Sciatic nerve (tissue), 2 donors: ENCODE measurements around the gene SERPINA1. TPM values are rescaled to one million over a fixed set of nuclear protein-coding genes. Genes with fewer than 3 reads are reported as not detected.
A peak's percentile ranks its signal among the peaks of the same experiment; 100 is the strongest.

Source experiments
- ATAC-seq: fragments of 200-7000 bp; cut with Tn5 transposase; one replicate; pipeline ENCODE4 v1.9.1; 2020; ENCODE audit warnings: mild to moderate bottlenecking, moderate library complexity
- DNase-seq: peaks from one replicate; pipeline ENCODE4 v3.0.0-alpha.2; 2020; ENCODE audit warnings: low spot score
- intact Hi-C: fragments of 100-400 bp; cut with DNase I; formaldehyde crosslinking; loops from one replicate; pipeline ENCODE4 v1.14.2; 2022
- total RNA-seq: library from RNA; stranded (reverse); fragmentation: NEBNext Ultra II Directional; extraction: Animal tissue kit (Norgen Biotek cat#: 25700); gene quantifications from one replicate; pipeline ENCODE4 v1.2.1, GENCODE V29; 2021
- donor health status: DM: no; HTN: no; CAD: no.
- donor health status: DM: no; HTN: no; CAD: no.

SERPINA1 gene
- total RNA-seq, 1 donor from 2014 or later: 28.5 TPM

DNA sequence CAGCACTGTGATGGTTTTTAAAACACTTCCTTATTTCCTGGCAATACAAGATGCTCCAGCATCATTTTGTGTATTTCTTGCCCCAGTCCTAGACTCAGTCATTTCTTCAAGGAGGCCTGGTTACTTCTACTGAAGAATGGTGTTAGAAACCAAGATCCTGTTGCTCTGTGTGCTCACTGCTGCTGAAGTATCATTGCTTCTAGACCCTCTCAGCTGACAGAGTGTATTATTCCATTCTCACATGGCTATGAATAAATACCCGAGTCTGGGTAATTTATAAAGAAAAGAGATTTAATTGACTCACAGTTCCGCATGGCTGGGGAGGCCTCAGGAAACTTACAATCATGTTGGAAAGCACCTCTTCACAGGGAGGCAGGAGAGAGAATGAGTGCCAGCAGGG, 50.4 kb downstream of the SERPINA1 start:
- intact Hi-C loops: no loop called here
- no peak for DNase-seq
- ATAC-seq: no peak

DNA sequence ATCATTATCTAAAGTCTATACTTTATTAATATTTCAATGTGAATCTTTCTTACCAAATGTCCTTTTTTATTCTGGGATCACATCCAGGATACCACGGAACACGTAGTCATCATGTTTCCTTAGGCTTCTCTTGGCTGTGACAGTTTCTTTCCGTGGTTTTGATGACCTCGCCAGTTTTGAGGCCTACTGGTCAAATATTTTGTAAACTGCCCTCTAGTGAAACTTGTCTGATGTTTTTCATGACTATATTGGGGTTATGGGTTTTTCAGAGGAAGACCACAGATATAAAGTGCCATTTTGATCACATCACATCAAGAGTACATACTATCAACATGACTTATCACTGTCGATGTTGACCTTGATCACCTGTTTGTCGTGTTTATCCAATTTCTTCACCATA, 51.1 kb downstream of the SERPINA1 start:
- DNase-seq (no peak), ATAC-seq (no peak)
- intact Hi-C loops: no loop called here

DNA sequence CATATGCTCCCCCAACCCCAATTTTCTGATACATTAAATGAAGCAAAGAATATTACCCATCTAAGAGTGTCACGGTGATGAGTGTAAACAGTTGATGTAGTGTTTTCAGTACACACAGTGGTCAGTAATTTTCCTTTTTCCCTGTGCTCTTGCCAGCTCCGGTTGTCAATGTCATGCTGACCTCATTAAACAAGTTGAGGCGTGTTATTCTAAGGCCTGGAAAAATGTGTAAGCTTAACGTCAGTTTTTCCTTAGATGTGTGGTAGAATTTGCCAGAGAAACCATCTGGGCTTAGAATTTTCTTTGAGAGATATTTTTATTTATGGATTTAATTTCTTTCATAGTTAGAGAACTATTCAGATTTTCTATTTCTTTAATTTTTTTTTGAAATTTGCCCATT, 53.5 kb downstream of the SERPINA1 start:
- intact Hi-C loops: no loop called here
- DNase-seq: no peak
- ATAC-seq: no peak

DNA sequence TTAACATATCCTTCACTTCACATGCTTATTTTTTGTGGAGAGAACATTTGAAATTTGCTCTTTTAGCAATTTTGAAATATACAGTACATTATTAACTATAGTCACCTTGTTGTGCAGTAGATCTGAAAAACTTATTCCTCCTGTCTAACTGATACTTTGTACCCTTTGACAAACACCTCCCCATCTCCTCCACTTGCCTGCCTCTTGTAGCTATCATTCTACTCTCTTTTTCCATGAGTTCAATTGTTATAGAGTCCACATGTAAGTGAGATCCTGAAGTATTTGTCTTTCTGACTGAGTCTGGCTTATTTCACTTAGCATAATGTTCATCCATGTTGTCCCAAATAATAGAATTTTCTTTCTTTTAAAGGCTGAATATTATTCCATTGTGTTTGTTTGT, 55.8 kb downstream of the SERPINA1 start:
- DNase-seq (no peak), ATAC-seq (no peak)
- intact Hi-C loops: no loop called here

DNA sequence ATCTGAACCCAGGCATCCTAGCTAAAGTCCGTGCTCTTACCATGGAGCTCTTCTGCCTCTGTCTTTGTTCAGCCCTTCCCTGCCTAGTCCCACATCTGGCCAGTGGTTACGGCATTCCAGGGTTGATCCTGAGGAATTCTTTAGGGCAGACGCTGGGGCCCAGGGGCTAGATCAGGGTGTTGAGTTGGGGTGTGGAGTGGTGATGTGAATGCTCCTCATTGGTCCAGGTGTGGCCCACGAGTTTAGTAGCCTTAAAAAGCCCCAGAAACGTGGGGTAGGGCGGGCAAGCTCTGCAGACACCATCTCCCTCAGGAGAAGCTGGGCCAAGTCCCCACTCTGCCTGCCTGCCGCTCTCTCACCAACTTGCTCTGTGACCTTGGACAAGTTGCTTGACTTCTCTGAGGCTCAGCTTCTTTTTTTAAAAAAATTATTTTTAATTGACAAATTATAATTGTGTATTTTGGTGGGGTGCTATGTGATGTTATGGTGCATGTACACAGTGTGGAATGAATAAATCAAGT, 56.3 kb downstream of the SERPINA1 start:
- DNase-seq (no peak), ATAC-seq (no peak)
- intact Hi-C loops: no loop called here

DNA sequence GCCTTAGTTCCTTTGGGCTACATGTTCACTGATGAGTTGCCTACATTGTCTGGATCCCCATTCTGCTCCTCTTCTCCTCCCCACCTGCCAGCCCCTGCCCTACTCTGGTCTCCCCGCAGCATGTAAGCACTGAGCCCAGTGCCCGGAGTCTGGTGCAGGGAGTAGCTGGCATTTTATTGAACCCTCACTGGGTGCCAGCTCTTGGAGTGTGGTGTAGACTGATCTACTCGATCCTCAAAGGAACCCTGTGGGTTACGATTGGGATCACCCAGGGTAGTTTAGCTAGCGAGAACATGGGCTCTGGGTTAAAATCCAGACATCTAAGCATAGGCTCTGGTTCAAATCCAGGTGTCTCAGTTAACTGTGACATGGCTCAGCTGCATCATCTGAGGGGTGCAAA, 56.9 kb downstream of the SERPINA1 start:
- no peak for ATAC-seq
- intact Hi-C loops: no loop called here

DNA sequence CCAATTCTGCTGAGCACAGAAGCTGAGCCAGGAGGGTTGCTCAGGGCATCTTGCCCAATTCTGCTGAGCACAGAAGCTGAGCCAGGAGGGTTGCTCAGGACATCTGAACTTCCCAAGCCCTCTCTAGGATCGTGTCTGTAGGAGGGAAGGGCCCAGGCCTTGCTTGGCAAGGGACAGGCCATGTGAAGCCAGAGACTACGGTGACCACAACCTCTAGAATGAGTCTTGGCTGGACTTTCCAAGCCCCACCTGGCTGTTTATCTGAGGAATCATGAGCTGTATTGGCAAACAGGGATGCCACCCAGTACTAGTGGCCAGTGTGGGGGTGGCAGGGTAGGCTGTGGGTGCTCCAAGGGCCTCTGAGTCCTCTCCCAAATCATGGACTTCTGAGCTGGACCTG, 57.5 kb downstream of the SERPINA1 start:
- ATAC-seq (peak; percentile 13), DNase-seq (no peak)
- intact Hi-C loops: no loop called here

More for the DNA sequence above, 56.9 kb downstream of the SERPINA1 start:
- no peak for DNase-seq

DNA sequence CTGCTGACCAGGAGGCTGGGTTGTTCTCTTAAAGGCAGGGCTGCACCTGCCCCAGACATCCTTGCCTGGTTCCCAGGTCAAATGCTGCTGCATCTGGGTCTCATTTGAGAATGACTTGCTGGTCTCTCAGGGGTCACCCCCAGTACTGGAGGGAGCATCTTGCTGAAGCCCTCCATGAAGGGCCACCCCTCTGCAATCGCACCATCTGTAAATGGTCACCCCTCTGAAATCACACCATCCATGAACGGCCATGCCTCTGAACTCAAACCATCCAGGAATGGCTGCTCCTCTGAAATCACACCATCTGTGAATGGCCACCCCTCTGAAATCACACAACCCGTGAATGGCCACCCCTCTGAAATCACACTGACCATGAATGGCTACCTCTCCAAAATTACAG, 58.0 kb downstream of the SERPINA1 start:
- no peak for DNase-seq
- intact Hi-C loops: no loop called here
- ATAC-seq: no peak

DNA sequence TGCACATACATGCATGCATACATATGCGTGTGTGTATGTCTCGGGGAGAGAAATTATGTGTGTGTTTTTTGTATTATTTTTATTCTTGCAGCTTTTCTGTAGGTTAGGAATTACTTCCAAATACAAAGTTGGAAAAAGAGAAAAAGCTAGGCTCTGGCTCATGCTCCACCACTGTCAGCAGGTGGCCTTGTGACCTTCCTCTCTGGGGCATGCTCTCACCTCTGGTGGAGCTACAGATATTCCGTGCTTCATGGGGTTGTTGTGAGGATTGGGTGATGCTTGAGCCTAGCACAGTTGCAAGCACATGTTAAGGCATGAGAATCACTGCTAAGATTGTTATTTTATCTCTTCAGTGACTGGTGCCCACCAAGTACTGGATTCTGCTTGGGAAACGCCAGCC, 58.5 kb downstream of the SERPINA1 start:
- ATAC-seq (no peak), DNase-seq (no peak)
- intact Hi-C loops: no loop called here

DNA sequence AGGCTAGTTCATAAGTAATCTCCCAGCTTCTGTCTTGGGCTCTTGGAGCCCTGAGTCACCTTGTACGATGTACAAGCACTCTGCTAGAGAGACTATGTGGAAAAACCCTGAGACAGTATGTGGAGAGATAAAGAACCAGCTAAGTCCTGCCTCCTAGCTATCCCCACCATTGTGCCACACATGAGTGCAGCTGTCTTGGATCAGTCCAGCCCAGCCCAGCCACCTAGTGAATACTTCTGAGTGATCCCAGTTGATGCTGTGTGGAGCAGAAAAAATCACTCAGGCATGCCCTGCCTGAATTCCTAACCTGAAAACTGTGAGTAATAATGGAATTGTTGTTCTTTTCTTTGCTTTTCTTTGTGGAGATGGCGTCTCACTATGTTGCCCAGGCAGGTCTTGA, 60.2 kb downstream of the SERPINA1 start:
- DNase-seq (no peak), ATAC-seq (no peak)
- intact Hi-C loops: no loop called here

Other genes with a start within 250 kb of the SERPINA1 start
- 1.0 TPM for gene PPP4R4, start 214.3 kb downstream of the SERPINA1 start, total RNA-seq
- not detected for gene SERPINA10, start 95.3 kb downstream of the SERPINA1 start, total RNA-seq
- not detected for gene SERPINA6, start 65.3 kb downstream of the SERPINA1 start, total RNA-seq
- not detected for gene SERPINA2, start 21.9 kb downstream of the SERPINA1 start, total RNA-seq
- gene SERPINA11, start 64.2 kb upstream of the SERPINA1 start, total RNA-seq: not detected
- gene SERPINA9, start 87.6 kb upstream of the SERPINA1 start, total RNA-seq: not detected
- not detected for gene SERPINA12, start 120.9 kb upstream of the SERPINA1 start, total RNA-seq
- gene SERPINA4, start 172.8 kb upstream of the SERPINA1 start, total RNA-seq: not detected
- 8.8 TPM for gene SERPINA5, start 192.8 kb upstream of the SERPINA1 start, total RNA-seq
- gene SERPINA3, start 223.8 kb upstream of the SERPINA1 start, total RNA-seq: 77.1 TPM